IMR-90 (cell line): Measurements from ENCODE around the gene CEP170B. TPM values are rescaled to one million over a fixed set of nuclear protein-coding genes. Genes with fewer than 3 reads are reported as not detected.

Experiments used
- ATAC-seq: fragments of 200-7000 bp; cut with Tn5 transposase; 2 replicates; pipeline ENCODE4 v1.9.1; 2020; ENCODE audit warnings: low read depth, mild to moderate bottlenecking, moderate library complexity
- BruUV-seq: library from RNA; stranded (reverse); fragments of 400-500 nt; replicated peaks from 2 replicates; lab custom pipeline; 2021; lab: Mats Ljungman, UMichigan
- CTCF ChIA-PET: fragments of 300-600 bp; formaldehyde crosslinking; extraction: SDS; loops from one replicate; lab custom pipeline; 2021; ENCODE audit warnings: antibody characterized with exemption; lab: Yijun Ruan, JAX
- POLR2A ChIA-PET: fragments of 300-600 bp; sonication (Branson Sonifier 250); formaldehyde crosslinking; loops from one replicate; lab custom pipeline; 2022; ENCODE audit warnings: antibody characterized with exemption; ENCODE audit not compliant: unreplicated experiment; lab: Charles Lee
- DNase-seq: peaks from one replicate; pipeline ENCODE4 v3.0.0; 2013
- H2AFZ ChIP-seq: replicated peaks from 2 replicates; pipeline ENCODE3; 2013; ENCODE audit warnings: low read length, mild to moderate bottlenecking; ENCODE audit not compliant: poor library complexity
- H2AK5ac ChIP-seq: 2 replicates; pipeline ENCODE4 v1.6.1; 2013; ENCODE audit warnings: low read depth, low read length, inconsistent platforms
- H2AK9ac ChIP-seq: replicated peaks from 2 replicates; pipeline ENCODE3; 2013; ENCODE audit warnings: mild to moderate bottlenecking, low read depth, low read length, moderate library complexity; ENCODE audit not compliant: poor library complexity
- H2BK120ac ChIP-seq: 2 replicates; pipeline ENCODE4 v1.6.1; 2013; ENCODE audit warnings: low read depth, low read length, inconsistent platforms
- H2BK15ac ChIP-seq: 3 replicates; pipeline ENCODE4 v1.6.1; 2013; ENCODE audit warnings: low read depth, low read length, inconsistent platforms
- H2BK20ac ChIP-seq: 2 replicates; pipeline ENCODE4 v1.6.1; 2013; ENCODE audit warnings: low read depth, mild to moderate bottlenecking, inconsistent platforms, low read length, moderate library complexity
- H2BK5ac ChIP-seq: 2 replicates; pipeline ENCODE4 v1.6.1; 2013; ENCODE audit warnings: mild to moderate bottlenecking, low read depth, low read length, inconsistent platforms; ENCODE audit not compliant: poor library complexity, severe bottlenecking
- H3K14ac ChIP-seq: replicated peaks from 2 replicates; pipeline ENCODE4 v1.6.1; 2013; ENCODE audit warnings: low read depth, low read length, inconsistent platforms
- H3K18ac ChIP-seq: 2 replicates; pipeline ENCODE4 v1.6.1; 2013; ENCODE audit warnings: low read depth, low read length, control low read depth
- H3K23ac ChIP-seq: 2 replicates; pipeline ENCODE4 v1.6.1; 2013; ENCODE audit warnings: low read depth, low read length, inconsistent platforms
- H3K27ac ChIP-seq: 2 replicates; pipeline ENCODE4 v1.5.1; 2013; ENCODE audit warnings: mild to moderate bottlenecking, control low read depth, low read length; ENCODE audit not compliant: insufficient read depth
- H3K27me3 ChIP-seq: 2 replicates; pipeline ENCODE4 v1.6.1; 2013; ENCODE audit warnings: low read length; ENCODE audit not compliant: control insufficient read depth, insufficient read depth
- H3K36me3 ChIP-seq: 2 replicates; pipeline ENCODE4 v1.6.1; 2013; ENCODE audit warnings: low read length, mixed read lengths; ENCODE audit not compliant: control insufficient read depth, insufficient read depth
- H3K4ac ChIP-seq: 2 replicates; pipeline ENCODE4 v1.6.1; 2013; ENCODE audit warnings: low read depth, low read length, inconsistent platforms
- H3K4me1 ChIP-seq: 2 replicates; pipeline ENCODE4 v1.6.1; 2013; ENCODE audit warnings: low read length, mixed read lengths; ENCODE audit not compliant: control insufficient read depth, insufficient read depth
- H3K4me2 ChIP-seq: 2 replicates; pipeline ENCODE4 v1.6.1; 2013; ENCODE audit warnings: low read depth, mild to moderate bottlenecking, control low read depth, low read length, moderate library complexity
- H3K4me3 ChIP-seq: 2 replicates; pipeline ENCODE4 v1.5.1; 2013; ENCODE audit warnings: low read depth, mild to moderate bottlenecking, control low read depth, low read length, moderate library complexity; ENCODE audit not compliant: insufficient read depth
- H3K56ac ChIP-seq: 2 replicates; pipeline ENCODE4 v1.6.1; 2013; ENCODE audit warnings: low read length, inconsistent platforms; ENCODE audit not compliant: insufficient read depth; ENCODE audit errors: extremely low read depth
- H3K79me1 ChIP-seq, 2 experiments: 2 replicates each; pipeline ENCODE4 v1.6.1; 2013; ENCODE audit warnings: low read length in 2 of 2, inconsistent platforms in 1 of 2, low read depth in 1 of 2
- H3K9ac ChIP-seq: 2 replicates; pipeline ENCODE4 v1.6.1; 2013; ENCODE audit warnings: low read depth, low read length, control low read depth
- H3K9me1 ChIP-seq: 2 replicates; pipeline ENCODE4 v1.6.1; 2013; ENCODE audit warnings: low read length, inconsistent platforms; ENCODE audit not compliant: insufficient read depth
- H3K9me3 ChIP-seq: 2 replicates; pipeline ENCODE4 v1.6.1; 2013; ENCODE audit warnings: low read length; ENCODE audit not compliant: control insufficient read depth, insufficient read depth
- H4K20me1 ChIP-seq: 2 replicates; pipeline ENCODE4 v1.6.1; 2013; ENCODE audit warnings: low read length, inconsistent platforms; ENCODE audit not compliant: insufficient read depth
- H4K5ac ChIP-seq: 2 replicates; pipeline ENCODE4 v1.6.1; 2013; ENCODE audit warnings: mild to moderate bottlenecking, low read depth, low read length, control low read depth
- H4K8ac ChIP-seq, 2 experiments: 2 replicates each; pipeline ENCODE4 v1.6.1; 2013; ENCODE audit warnings: low read depth in 2 of 2, low read length in 2 of 2, control low read depth in 1 of 2, inconsistent platforms in 1 of 2
- H4K91ac ChIP-seq: 2 replicates; pipeline ENCODE4 v1.6.1; 2013; ENCODE audit warnings: low read depth, low read length, inconsistent platforms; ENCODE audit not compliant: insufficient read depth
- RFX5 ChIP-seq: IDR thresholded peaks from 2 replicates; pipeline ENCODE4 v1.8.0; 2012; ENCODE audit warnings: low read depth, mild to moderate bottlenecking, low read length, moderate library complexity
- WGBS, 2 experiments: methylation state at CpG; one replicate each; pipeline versions ENCODE4 v1.1.5 to v1.1.7; 2013; ENCODE audit warnings: missing lambda C conversion rate in 2 of 2; ENCODE audit not compliant: insufficient read length in 1 of 2; ENCODE audit errors: extremely low coverage in 2 of 2; 5-methylcytosine and 5-hydroxymethylcytosine counted together
- dilution Hi-C: fragments of 300-500 bp; cut with HindIII; formaldehyde crosslinking; loops from one replicate; pipeline ENCODE4 v1.14.3; 2018; ENCODE audit warnings: low sequenced_read_pairs; ENCODE audit not compliant: unreplicated experiment
- in situ Hi-C: fragments of 300-500 bp; cut with MboI; formaldehyde crosslinking; loops from 3 replicates; pipeline ENCODE4 v1.14.3; 2019; ENCODE audit warnings: low sequenced_read_pairs, inconsistent platforms, mixed read lengths
- intact Hi-C: fragments of 100-400 bp; cut with micrococcal nuclease; formaldehyde crosslinking; loops from 2 replicates; pipeline ENCODE4 v1.10.0; 2022
- polyA plus RNA-seq, 3 experiments: library from polyadenylated mRNA; depleted of rRNA; stranded (reverse); fragments of >200 nt; gene quantifications; 2 replicates each; pipeline ENCODE4 v1.2.3, GENCODE V29; 2012; ENCODE audit warnings: low replicate concordance in 1 of 3
- total RNA-seq: library from RNA; depleted of rRNA; stranded (reverse); fragments of >200 nt; gene quantifications from 2 replicates; pipeline ENCODE4 v1.2.3, GENCODE V29; 2012

The CEP170B gene
- total and polyA plus RNA-seq, 2 of the 4 experiments (the other 2 are of a cell fraction): 3.6 to 13.1 TPM

DNA sequence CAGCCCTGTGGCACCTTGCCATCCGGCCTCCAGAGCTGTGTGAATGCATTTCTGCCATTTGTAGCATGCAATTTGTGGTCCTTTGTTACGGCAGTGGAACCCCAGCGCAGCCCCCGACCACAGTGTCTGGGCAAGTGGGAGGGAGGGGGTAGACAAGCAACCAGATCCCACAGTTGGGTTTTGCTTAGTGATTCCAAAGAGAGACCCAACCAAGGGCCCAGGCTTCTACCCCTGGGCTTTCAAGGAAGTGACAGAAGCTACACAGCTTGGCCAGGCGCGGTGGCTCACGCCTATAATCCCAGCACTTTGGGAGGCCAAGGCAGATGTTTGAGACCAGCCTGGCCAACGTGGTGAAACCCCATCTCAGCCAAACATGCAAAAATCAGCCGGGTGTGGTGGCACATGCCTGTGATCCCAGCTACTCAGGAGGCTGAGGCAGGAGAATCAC, 46.3 kb upstream of the CEP170B start:
- in situ Hi-C loops: no loop called here
- Histone ChIP-seq H2AK5ac (no peak overlapping the region), H4K20me1 (no peaks in the 10 kb centered on the region), H3K4me2 (no peak overlapping the region), H3K9me3 (no peaks in the 10 kb centered on the region), H4K5ac (no peak overlapping the region), H2BK20ac (no peak overlapping the region), H3K27ac (no peak overlapping the region), H3K9me1 (no peaks in the 10 kb centered on the region), H3K9ac (no peak overlapping the region), H3K4me3 (no peak overlapping the region), H3K79me1 (peaks cover 14 to 32% of the 10 kb centered on the region in 2 experiments), H4K8ac (no peak overlapping the region), H3K18ac (no peak overlapping the region), H3K36me3 (no peaks in the 10 kb centered on the region), H3K56ac (no peak overlapping the region), H3K4me1 (peaks cover 4% of the 10 kb centered on the region), H2BK120ac (no peak overlapping the region), H2BK5ac (no peak overlapping the region), H3K27me3 (no peaks in the 10 kb centered on the region), H4K91ac (no peak overlapping the region), H3K4ac (no peak overlapping the region), H3K14ac (no peak overlapping the region), H2AK9ac (no peak overlapping the region), H3K23ac (no peak overlapping the region), H2AFZ (no peak overlapping the region), H2BK15ac (no peak overlapping the region)
- DNase-seq (no peak), ATAC-seq (no peak)
- intact Hi-C loops: no loop called here
- CTCF ChIA-PET: no interaction called here
- no TSS peak for BruUV-seq
- TF ChIP-seq RFX5: no peak
- POLR2A ChIA-PET: no interaction called here
- 96% methylated on average over 8 of the region's 9 CpGs; no CpG with 5 or more reads in 1 of the 2 experiments for WGBS, 2 experiments
- dilution Hi-C loops: no loop called here
